HG03280 (cell line): ENCODE results near the gene PPP1CA.

Source experiments
- ATAC-seq: cut with Tn5 transposase; IDR thresholded peaks from one replicate; pipeline ENCODE4 v1.9.1; 2021; ENCODE audit warnings: mild to moderate bottlenecking, moderate library complexity; ENCODE audit not compliant: unreplicated experiment

The PPP1CA gene

DNA sequence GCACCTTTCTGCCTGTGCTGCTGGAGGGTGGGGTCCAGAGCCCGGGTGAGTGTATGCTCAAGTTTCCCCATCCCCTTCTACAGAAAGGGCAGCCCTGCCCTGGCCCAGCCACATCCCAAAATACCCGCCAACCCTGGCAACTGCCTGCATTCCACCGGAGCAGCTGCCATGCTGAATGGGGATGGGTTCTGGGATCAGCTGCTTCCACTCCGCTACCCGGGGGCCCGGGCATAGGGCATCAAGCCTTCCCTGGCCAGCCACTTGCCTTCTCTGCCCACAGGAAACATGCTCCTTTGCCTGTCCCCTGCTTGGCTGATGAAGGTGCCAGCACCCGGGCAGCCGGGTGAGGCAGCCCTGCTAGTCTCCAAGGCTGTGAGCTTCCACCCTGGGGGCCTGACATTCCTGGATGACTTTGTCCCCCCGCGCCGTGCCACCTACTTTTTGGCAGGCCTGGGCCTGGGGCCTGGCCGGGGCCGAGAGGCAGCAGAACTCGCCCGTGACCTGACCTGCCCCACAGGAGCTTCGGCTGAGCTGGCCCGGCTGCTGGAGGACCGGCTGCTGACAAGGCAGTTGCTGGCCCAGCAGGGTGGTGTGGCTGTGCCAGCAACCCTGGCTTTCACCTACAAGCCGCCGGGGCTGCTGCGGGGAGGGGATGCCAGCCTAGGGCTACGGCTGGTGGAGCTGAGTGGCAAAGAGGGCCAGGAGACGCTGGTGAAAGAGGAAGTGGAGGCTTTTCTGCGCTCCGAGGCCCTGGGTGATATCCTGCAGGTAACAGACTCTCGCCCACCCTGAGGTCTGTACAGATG, 17.0 kb upstream of the PPP1CA start:
- no peak for ATAC-seq

DNA sequence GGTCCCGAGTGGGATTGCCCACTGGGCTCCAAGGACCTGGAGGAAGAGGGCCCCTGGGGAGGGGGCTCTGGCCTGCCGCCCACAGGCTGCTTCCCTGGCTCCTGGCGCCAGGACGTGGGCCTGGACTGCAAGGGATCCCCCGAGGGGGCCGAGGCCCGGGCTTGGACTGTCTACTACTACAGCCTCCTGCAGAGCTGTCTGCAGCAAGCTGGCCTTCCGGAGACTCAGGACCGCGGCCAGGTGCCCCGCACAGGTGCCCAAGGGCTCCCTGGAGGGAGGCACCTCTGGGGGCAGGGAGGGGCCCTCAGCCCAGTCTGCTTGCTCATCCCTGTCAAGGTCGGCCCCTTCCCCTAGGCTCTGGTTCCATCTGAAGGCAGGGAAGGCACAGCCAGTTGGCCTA, 15.8 kb upstream of the PPP1CA start:
- no peak for ATAC-seq

DNA sequence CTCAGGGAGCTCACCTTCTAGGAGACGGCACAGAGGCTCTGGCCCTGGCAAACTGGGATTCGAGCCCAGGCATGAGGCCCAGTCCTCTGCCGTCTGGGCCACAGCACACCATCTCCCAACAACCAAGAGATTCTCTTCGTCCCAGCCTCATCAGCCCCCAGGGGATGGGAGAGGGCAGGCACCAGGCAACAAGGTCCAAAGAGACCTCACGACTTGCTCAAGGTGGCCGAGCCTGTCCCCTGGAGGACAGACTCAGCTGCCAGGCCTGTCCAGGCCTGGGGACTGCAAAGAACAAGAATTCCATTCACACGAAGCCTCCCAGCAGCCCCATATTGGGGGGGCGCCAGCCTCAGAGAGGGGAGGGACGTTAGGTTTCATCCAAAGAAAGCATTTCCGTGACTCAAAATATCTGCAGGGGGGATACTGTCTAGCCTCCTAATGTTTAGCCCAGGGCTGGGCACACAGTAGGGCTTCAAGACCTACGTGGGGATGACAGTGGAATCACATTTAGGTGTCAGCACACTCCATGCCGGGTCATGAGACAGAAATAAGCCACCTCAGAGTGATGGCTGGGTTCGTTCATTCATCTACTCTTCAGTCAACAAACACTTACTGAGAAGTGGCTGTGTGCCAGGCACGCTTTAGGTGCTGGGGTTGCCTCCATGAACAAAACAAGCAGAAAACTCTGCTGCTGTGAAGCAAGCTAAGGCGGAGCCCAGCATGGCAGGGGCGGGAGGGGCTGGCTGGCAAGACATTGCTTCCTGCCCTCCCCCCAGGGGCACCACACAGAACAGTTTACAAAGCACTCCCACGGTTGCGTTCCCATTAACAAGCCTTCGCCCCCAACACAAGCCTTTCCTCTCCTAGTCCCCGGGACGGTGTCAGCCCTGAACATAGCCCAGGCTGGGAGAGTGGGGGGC, 15.0 kb upstream of the PPP1CA start:
- ATAC-seq: no peak

DNA sequence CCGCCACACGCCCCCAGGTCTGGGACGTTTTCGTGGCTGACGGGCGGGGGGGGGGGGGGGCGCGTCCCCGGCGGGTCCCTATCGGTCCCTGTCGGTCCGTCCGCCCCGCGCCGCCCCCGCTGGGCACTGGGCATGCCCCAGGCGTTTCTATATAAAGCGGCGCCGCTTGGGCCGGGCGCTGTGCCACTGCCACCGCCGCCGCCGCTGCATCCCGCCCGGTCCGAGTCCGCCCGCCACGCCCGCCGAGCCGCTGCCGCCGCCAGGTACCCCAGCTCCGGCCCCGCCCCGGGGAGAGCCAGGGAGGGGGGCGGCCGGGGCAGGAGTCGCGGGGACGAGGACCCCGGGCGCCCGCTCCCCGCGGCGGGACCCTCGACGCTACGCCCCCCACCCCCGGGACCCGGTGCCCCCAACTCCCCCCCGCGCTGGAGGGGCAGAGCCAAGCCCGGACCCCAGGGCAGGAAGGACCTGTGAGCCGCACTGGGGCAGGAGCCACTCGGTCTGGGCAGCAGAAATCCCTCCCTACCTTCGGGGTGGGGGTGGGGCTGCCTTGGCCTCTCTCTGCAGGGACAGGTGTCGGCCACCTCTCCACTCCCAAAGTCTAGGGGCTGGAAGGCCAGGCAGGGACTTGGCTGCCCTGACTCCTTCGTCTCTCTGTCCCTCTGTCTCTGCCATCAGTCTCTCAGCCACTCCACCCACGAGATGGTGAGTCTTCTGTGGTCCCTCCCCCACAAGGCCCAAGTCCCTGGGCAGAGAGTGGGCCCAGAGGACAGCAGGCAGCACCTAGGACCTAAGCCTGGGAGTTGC, 14.0 kb upstream of the PPP1CA start, which contains the start of gene CARNS1:
CARNS1 (plus strand) TSS at position 178 of the 804 bp plus-strand sequence; CDS start at position 700, 522 bp downstream.
- ATAC-seq: no peak

DNA sequence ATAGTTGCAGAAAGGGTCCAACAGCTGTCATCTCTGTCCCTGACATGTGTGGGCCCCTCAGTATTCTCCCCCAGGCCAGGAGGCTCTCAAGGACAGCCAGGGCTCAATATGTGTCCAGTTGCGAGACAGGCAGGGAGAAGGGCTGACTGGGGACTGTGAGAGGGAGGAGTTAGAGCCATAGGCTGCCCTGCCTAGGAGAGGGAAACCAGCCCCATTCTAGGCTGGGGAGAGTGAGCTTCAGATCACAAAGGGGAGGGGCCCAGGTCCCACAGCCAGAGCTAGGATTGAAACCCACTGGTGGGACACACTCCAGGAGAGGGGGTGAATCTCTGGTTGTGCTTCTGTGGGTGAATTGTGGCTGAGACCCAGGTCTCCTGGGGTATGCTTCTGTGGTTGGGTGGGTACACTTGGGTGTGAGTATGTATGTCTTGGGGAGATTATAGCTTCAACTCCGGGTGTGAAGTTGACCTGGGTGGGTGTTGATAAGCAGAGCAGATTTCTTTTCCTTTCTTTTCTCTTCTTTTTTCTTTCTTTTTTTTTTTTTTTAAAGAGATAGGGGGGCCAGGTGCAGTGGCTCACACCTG, 11.7 kb upstream of the PPP1CA start:
- ATAC-seq: no peak

DNA sequence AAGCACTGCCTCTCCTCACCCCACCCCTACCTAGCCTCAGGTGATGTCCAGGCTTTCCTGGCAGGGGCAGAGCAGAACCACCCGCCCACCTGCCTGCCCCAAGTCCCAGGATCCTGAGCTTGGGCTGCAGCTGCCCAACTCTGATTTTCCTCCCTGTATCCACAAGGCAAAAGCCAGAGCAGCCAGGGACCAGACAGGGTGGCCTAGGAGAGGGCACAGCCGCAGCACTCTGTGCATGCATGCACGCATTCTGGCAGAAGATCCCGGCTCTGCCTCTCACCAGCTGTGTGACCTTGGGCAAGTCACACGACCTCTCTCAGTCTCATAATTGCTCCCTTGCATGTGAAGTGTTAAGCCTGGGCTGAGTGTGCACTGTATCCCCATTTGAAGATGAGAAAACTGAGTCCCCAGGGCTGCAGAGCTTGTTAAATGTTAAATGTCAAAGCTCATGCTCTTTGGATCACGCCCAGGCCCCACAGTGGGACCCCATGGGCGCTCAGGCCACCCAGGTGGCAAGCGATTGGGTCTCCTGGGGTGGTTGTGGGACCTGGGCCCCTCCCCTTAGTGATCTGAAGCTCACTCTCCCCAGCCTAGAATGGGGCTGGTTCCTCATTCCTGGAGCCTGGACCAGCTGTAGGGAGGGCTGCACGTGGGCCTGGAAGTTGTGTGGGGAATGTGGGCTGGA, 11.0 kb upstream of the PPP1CA start:
- ATAC-seq: no peak

DNA sequence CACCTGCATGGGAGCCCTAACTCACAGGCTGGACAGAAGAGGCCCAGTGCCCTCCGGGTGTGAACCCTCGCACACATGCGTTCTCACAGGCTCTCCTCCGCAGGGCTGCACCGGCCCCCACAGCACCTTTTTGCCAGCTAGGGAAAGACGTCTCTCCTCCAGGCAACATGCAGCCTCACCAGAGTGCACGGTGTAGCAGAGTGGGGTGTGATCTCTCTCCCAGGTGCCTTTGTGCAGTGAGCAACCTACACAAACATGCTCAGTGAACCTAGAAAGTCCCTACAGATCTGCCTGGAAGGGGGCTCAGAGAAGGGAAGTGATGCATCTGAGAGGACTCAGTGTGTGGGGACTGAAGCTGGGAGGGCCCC, 10.1 kb upstream of the PPP1CA start:
- no peak for ATAC-seq

DNA sequence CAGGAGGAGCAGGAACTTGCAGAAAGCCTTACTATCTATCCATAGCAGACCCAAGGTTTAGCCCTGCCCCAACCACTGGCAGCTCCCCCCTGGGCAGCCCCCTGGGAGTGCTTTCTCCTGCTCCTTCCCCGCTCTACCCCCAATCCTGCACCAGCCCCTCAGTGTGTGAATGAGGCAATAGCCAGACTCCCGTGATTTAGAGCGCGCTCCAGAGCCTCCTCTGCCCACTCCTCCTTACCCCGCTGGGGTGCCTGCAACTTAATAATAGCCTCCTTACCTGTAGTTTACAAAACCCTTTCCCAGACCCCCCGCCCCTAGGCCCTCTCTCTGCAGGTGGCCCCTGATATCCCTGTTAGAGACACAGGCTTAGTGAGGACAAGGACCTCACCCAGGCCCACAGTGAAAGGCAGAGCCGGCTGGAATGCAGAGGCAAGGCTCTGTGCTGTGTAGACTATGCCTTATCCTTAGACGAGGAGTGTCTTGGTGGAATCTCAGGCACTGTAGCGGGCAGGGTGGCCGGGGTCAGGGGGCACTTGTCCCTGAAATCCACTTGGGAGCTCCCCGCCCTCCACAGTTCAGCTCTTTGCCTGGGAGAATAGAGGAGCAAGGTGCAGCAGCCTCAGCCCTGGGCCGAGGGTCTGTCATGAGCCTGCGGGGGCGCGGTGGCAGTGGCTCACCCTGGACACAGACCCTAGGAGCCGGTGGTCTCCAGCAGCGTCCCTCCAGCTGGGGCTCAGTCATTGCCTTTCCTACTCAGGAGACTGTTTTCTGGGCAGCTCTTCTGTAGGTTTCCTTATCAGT, 9.5 kb upstream of the PPP1CA start:
- no peak for ATAC-seq

DNA sequence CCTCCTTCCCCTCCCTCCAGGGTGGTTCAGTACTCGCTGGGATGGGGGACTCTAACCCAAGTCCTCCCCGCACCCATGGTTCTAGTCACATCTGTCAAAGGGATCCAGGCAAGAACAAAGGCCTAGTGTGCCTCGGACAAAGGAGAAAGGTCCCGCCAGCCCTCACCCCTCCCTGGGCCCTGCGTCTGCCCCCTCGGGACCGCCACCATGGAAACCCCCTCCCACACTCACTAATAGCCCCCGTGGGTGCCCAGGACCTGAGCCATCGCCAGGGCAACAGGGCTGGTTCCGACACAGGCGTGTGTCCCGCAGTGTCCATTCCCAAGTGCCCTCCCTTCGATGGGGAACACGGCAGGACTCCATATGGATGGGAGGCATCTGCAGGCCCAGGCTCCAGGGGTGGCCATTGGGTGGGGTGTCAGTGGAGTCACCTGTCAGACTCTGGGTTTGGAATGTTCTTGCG, 8.7 kb upstream of the PPP1CA start:
- ATAC-seq: no peak

DNA sequence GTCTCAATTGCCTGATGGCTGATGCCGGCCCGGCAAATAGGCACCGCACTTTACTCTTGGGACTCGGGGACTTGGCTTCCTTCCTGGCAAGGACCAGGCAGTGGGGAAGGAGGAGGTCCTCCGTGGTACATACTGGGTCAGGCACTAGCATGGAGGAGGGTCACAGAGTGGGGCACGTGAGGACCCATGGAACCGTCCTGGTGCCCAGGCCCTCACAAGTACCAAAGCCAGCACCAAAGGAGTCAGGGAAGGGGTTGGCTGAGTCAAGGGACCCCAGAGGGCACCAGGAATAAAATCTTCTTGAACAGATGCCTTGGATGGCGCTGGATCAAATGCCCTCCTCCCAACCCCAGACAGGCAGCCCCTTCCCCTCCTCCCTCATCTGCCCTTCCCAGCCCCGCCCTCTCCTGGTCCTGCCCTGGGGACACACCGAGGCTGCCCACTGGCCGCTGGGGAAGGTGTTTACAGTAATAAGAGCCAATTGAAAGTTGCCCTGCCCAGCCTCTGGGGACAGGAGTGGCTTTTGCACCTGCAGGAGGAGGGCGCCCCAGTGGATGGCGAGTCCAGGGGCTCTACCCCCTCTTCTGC, 8.2 kb upstream of the PPP1CA start:
- no peak for ATAC-seq

DNA sequence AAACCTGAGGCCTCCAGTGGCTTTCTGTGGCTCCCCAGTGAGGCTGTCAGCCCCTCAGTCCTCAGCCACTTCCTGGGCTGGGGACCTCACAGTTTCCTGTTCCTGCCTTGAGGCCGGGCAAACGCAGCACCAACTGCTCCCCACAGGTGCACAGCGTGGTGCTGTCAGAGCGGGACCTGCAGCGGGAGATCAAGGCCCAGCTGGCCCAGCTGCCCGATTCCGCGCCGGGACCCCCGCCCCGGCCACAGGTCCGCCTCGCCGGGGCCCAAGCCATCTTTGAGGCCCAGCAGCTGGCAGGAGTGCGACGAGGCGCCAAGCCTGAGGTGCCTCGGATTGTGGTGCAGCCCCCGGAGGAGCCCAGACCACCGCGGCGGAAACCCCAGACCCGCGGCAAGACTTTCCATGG, 7.6 kb upstream of the PPP1CA start:
- no peak for ATAC-seq

DNA sequence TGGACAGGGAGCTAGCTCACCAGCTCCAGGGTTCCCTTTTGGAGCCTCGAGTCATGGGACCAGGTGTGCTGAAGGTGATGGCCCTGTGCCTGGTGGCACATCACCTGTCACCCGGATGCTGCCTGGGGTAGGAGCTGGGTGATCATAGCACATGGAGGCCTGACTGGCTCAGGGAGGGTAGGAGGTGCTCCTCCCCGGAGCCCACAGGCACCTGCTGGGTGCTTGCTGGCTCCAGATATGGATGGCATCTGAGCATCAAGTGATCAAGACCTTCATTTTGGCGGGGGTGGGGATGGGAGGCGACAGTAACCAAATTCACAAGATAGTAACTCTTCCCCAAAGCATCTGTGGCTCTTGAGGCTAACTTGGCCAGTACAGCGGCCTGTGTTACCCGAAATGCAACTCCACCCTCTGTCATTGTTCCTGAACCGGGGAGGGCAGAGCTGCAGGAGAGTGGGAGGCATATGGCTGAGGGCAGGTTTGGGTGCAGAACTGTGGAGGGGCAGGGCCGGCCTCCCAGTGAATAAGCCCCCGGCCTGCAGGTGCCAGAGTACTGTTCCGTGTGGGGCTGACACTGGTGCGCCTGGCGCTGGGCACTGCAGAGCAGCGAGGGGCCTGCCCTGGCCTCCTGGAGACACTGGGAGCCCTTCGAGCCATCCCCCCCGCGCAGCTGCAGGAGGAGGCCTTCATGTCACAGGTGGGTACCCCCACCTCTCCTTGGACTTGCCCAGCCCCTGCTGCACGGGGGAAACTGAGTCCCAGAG, 7.0 kb upstream of the PPP1CA start:
- ATAC-seq: no peak

DNA sequence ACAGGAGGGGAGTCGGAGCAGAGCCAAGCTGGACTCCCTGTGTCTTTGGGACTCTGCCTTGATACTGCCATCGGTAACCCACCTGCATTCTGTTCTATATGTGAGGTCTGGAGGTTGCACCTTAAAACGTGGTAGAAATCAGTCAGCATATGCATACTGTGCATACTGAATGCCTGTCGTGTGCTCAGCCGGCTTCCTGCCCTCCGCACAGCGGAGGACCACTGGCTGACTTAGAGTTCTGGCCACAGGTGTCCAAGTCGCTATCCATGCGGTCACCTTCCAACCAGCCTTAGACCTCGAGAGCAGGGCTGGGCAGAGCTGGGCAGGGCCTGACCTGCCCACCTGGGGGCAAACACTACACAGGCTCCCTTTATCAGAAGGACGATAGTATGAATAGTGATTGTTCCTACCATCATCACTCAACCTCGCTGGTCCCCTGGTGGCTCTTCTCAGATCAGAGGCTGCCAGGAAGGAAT, 6.1 kb upstream of the PPP1CA start:
- ATAC-seq: no peak

DNA sequence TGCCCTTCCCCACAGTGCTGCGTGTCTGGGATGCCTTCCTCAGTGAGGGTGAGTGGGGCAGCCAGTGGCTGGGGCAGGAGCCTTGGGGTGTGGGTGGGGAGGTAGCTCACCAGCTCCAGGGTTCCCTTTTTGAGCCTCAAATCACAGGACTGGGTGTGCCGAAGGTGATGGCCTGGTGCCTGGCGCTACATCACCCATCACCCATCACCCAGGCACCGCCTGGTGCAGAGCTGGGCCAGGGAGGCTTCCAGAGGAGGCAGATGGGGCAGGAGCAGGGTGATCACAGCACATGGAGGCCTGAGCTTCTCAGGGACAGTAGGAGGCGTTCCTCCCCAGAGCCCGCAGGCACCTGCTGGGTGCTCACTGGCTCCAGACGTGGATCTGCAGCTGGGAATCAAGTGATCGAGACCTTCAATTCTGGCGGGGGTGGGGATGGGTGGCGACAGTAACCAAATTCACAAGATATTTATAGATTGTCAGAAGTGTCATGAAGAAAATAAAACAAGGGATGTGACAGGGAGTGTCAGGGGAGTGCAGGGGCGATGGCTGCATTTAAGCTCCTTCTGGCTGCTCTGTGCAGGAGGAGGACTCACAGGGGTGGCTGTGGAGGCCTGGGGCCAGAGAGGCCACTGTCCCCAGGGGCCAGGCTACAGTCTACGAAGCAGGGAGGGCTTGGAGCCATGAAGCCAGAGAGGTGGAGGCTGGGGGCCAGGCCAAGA, 5.5 kb upstream of the PPP1CA start:
- no peak for ATAC-seq

DNA sequence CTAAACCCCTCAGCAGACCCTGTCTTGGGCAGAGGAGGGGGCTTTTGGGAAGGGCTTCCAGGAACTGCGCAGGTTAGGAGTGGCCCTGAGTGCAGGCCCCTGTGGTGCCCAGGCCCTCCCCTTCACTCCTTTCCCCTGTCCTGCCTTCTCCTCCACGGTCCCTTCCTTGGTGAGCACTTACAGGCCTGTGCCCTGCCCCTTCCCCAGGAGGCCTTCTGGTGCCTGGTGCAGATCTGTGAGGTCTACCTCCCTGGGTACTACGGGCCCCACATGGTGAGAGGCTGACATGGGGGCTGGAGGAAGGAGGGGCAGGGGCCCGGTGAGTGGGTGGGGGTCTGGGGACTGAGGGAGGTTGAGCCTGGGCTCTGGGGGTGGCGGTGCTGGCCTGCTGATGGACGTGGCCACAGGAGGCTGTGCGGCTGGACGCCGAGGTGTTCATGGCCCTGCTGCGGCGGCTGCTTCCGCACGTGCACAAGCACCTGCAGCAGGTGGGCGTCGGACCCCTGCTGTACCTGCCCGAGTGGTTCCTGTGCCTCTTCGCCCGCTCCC, 4.8 kb upstream of the PPP1CA start:
- ATAC-seq: no peak

DNA sequence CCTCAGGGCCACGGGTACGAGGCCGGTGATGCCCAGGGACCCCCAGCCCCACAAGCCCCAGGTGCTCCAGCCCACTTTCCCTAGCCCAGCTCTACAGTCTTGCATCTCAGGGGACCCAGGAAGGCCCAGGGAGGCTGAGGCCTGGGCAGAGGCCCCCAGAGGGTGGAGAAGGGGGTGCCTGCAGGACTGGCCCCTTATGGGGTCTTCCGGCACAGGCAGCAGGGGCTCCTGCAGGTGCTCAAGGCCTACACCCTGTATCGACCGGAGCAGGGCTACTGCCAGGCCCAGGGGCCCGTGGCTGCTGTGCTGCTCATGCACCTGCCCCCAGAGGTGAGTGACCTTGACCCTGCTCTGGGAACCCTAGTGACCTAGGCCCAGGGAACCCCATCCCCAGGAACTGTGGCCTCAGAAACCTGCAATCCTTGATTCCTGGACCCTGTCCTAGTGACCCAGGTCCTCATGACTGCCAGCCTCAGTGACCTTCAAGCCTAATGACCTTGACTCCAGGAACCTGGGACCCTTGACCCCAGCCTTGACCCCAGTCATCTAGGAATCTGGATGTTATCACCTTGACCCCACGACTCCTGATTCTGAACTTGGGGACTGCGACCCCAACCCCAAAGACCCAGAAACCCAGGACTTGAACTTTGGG, 4.2 kb upstream of the PPP1CA start:
- no peak for ATAC-seq

DNA sequence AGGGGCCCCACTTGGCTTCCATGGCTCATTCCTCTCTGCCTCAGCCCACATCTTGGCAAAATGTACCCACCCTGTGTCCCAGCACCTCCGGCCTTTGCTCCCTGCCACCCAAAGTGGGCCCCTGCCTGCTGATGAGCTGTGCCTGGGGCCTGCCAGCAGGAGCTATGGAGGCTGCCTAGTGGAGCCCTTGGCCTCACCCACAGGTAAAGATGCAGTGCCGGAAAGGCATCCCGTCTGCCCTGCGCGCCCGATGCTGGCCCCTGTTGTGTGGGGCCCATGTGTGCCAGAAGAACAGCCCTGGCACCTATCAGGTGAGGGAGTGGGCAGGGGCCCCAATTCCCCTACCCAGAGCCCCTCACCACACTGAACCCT, 3.5 kb upstream of the PPP1CA start:
- no peak for ATAC-seq
